Adrenal gland (tissue), 5 donors: ENCODE results near the gene DCLK3.

ENCODE experiments used
- CTCF ChIP-seq, 6 experiments: fragments of 450-650 bp in 4 of 6; fragments of 200-600 bp in 2 of 6; sonication (generic) in 1 of 6; IDR thresholded peaks; 1 replicate in 5 of 6; 2 replicates in 1 of 6; pipeline versions ENCODE4 v1.5.1 to v1.8.0; 2016 to 2021; ENCODE audit warnings: antibody characterized with exemption in 6 of 6, mild to moderate bottlenecking in 2 of 6, moderate library complexity in 1 of 6
- POLR2A ChIP-seq, 2 donors: fragments of 450-650 bp; IDR thresholded peaks; one replicate each; pipeline ENCODE4 v1.6.1; 2017; ENCODE audit warnings: antibody characterized with exemption in 2 of 2, mild to moderate bottlenecking in 2 of 2, moderate library complexity in 1 of 2
- donor health status: DM: no; HTN: no; CAD: no.

- TF ChIP-seq POLR2A (IDR thresholded peaks at IDR 0.05): no peak
- no peak for TF ChIP-seq CTCF (IDR thresholded peaks at IDR 0.05)
Measured at GRCh38 chr3:36695113-36695768, 69.1 kb downstream of the DCLK3 start.
